Endometrium (tissue), 2 donors: Measurements from ENCODE around the gene MAP4K4.

Source experiments
- FAIRE-seq: peaks from 2 replicates; lab custom pipeline; 2012; peaks lifted over from hg19 to GRCh38; lab: Jason Lieb, UNC
- donor health status: control.
- donor health status: control.

Gene MAP4K4

DNA sequence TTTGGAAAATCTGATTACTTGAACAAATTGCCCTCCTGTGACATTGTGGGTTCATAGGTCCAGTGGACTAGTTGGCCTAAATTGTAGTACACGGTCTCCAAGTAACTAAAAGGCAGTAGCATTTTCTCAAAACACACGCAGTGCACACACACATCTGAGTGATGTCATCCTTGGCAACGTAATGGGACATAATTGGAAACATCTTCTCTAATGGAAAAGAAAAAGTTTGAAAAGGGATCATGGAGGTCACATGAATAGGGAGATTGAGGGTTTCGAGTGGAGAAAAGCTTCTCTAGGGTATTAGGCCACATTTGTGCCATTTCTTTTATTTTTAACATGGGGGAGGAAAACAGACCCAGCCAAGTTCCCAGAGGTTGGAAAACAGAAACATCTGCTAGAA, 93.3 kb downstream of the MAP4K4 start:
- FAIRE-seq: peak; percentile 91

DNA sequence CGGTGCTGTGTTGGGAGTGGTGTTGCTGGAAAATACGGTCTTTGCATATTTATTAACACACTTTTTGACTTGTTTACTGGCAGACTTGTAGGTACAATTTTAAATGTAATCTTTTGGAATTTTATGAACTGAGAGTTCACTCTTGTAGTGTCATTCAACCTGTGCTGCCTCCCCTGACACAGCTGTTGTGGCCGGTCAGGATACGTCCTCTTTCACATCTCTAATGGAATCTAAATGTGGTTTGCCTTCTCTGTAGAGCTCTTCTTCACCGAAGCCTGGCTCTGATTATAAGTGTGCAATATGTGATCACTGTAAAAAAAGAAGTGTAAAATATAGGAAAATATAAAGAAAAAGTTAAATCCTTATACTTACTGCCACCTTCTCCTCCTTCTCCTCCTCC, 94.7 kb downstream of the MAP4K4 start:
- no peak for FAIRE-seq

DNA sequence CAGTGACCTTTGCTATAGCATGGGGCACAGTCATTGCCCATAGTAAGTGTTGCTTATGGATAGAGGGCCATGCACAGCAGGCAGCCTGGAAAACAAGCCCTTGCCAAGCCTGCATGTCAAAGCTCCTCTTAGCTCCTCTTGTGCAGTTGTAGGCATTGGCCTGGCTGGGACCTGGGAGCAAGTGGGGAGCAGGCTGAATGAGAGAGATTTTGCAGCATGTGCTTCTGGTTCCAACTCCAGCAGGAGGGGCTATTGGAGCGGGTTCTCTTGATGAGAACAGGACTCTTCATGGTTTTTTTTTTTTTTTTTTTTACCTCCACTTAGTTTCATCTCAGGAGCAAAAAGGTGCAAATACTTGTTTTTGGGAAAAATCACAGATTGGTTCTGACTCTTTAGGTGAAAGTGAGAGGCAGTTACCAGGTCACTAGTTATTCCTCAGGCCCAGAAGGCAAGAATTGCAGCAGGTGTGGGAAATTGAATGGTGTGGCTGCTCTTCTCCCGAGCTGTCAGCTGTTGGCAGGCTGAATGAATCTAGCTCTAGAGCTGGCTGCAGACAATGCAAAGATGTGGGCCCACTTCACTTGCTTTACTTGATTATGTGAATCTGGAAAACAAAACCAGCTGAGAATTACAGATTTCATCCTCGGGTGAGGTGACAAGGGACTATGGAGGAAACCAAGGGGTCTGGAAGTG, 95.9 kb downstream of the MAP4K4 start:
- FAIRE-seq: no peak

DNA sequence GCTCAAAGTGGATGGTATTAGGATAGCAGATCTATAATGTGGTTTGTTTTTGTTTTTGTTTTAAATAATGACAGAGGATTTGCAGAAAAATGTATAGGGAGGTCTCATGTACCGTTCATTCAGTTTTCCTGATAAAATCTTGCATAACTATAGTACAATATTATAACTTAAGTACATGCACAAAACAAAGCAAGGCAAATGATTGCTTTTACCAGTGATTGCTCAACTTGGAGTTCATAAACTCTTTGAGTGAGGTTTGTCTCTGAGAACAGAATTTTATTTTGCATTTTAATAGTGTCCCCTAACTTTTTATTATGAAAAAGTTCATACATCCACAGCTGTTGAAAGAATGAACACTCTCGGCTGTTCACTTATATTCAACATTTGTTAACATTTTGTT, 96.6 kb downstream of the MAP4K4 start:
- peak; percentile 43 for FAIRE-seq

DNA sequence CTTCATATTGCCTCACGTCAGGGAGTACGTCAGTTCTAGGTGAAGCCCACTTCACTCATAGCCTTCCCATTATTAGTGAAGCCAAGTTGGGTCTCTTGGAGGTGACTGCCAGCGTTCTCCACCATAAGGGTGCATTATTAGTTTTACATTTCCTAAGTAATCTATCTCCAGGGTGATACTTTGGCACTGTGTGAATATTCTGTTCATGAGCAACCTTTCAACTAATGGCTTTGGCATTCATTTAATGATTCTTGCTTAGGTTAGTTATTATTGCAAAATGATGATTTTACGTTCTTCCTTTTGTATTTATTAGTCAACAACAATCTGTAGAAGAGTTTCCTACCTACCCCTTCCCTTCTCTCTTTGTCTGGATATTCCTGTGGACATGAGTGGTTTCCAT, 97.5 kb downstream of the MAP4K4 start:
- no peak for FAIRE-seq

DNA sequence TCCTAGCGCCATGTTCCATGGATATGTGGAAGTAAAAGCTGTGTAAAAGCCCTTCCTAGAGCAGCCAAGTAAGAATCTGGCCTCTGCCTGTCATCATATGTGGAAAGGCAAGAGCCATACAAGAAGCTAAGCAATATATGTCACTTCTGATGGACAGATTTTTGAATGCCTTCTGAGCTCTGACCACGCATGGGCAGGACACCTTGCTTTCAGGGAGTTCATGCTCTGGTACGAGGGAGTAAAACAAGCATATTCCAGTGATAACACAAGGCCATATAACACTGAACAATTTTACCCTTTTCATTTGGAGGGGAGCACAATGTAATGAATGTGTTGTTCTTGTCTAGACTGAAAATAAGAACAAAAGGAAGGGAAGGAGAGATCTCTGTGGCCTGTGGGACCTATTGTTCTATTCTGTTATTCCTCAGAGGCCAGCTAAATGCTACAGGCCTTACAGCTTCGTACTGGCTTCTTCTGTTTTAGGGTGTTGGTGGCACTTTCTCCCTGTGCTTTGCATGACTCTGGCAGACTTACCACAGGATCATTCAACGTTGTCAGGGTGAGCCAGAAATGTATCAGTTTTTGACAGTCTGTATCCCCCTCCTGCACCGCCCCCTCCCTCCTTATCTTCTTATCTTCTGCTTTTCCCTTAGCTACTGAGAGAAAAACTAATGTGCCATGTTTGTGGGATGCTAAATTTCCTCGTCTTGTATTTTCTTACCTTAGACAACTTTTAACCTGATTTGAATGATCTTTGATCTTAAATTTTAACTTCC, 99.5 kb downstream of the MAP4K4 start:
- FAIRE-seq: no peak

- no peak for FAIRE-seq
Measured at GRCh38 chr2:101801496-101801895, 104.0 kb downstream of the MAP4K4 start.

DNA sequence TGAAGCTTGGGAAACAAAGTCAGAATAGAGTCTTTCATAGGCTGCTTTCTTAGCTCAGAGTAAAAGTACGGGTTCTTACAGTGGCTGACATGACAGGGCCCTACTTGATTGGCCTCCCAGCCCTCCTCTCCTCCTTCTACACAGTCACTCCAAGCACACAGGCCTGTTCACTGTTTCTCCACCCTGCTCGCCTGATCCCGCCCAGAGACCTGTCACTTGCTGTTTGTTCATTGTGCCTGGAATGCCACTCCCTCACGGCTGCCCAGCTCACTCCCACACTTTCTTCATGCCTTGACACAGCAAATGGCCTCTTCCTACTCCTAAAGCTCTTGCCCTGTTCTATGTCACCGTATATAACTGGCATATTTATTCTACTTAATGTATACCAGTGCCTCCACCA, 104.8 kb downstream of the MAP4K4 start:
- no peak for FAIRE-seq

DNA sequence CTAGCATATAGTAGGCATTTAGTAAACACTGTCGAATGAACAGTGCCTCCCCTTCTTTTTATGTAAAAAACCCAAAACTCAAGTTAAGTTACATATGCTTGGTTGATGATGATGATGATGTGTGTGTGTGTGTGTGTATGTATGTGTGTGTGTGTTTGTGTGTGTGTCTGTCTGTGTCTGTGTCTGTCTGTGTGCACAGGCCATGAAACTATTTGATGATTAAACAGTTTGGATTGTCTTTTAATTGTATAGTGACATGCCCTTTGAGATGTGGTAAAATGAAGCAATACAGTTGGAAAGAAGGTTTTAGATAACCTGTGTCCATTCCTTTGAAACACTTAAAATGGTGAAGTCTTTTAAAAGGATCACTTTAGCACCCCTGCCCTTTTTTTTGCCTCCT, 105.6 kb downstream of the MAP4K4 start:
- no peak for FAIRE-seq

- FAIRE-seq: no peak
Measured at GRCh38 chr2:101803945-101804696, 106.6 kb downstream of the MAP4K4 start.

- FAIRE-seq: no peak
Measured at GRCh38 chr2:101805152-101806088, 107.9 kb downstream of the MAP4K4 start.

GRCh38 chr2:101806123-101806522, 108.6 kb downstream of the MAP4K4 start:
- no peak for FAIRE-seq

DNA sequence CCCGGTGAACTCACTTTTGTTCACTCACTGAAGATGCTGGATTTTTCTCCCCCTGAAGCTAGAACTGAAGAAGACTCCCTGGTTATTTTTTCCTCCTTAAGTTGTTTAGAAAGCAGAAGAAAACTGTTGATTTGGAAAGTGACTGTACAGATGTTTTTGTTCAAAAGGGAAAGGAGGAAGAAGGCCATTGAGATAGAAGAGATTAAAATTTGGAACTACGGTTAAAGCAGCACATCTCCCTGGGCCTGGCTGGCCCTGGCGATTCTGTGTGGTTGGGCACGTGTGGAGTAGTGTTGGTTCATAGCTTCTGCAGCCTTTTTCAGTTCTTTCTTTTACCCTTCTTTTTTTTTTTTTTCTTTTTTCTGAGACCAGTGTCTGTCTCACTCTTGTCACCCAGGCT, 109.2 kb downstream of the MAP4K4 start:
- no peak for FAIRE-seq

- FAIRE-seq: no peak
Measured at GRCh38 chr2:101807242-101807641, 109.7 kb downstream of the MAP4K4 start.

DNA sequence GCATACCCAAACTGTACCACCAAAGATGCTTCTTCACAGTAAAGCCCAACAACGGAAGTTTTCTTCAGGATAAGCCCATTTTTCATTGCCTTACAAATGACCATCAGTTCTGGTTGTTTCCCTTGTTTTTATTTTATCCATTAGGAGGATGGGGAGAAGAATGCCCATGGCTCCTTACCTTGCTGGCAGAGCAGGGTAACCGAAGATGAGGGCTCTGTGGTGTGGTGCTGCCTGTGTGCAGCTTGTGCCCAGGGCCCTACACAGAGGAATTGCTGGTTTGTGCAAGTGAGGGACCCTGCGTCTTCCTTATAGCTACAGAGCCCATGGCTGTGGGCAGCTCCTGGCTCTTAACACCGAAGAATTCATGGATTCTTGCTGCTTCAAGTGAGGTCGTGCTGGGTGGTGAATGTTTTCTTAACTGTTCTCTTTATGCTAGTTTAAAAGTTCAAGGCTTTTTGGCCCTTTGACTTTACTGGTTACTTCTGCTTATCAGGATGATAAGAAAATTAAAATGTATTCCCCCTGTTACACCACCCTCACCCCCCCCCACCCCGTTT, 110.6 kb downstream of the MAP4K4 start:
- no peak for FAIRE-seq

GRCh38 chr2:101809698-101810097, 112.2 kb downstream of the MAP4K4 start:
- no peak for FAIRE-seq

DNA sequence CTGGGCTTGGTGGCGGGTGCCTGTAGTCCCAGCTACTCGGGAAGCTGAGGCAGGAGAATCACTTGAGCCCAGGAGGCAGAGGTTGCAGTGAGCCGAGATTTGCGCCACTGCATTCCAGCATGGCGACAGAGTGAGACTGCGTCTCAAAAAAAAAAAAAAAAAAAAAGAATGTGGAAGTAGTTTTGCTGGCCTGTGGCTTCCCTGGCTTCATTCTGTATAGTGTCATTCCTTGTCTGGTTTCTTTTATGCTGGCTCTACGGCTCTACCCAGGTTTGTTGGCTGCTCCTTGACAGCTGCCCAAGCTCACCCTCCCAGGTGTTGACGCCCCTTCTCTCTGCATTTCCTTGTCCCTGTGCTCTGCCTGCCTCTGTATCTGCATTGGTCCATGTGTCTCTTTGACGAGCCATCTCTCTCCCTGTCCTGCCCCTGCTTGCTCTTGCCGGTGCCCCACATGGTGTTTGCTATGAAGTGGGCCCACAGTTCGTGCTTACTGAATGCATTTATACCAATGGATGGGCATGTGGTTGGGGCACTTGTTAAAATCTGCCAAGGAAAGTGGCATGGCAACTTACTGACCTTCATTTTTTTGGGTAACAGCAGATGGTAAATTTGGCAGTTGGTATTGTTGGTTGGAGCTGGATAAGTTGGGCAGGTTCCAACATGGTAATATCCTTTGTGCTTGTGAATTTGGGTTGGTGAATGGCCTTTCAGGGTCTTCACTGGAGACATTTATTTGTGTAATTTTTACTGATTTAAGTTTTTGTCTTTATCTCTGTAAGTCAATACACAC, 113.9 kb downstream of the MAP4K4 start:
- FAIRE-seq: no peak

DNA sequence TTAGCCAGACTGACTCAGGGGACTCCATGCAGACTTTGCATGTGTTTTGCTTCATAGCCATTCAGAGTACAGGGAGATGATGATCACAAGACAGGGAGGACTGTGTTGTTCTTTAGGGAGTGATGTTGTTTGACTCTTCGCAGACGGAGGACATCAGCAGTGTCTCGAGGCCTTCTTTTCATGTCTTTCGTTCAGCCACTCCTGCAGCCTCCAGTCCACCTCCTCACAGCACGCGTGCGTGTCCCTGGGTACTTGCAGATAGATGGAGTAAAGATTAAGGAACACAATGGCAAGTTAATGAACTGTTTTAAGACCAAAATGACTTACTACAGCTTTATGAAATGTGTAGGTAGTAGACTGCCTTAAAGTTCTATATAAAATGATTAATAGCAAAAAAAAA, 114.7 kb downstream of the MAP4K4 start:
- FAIRE-seq: no peak

DNA sequence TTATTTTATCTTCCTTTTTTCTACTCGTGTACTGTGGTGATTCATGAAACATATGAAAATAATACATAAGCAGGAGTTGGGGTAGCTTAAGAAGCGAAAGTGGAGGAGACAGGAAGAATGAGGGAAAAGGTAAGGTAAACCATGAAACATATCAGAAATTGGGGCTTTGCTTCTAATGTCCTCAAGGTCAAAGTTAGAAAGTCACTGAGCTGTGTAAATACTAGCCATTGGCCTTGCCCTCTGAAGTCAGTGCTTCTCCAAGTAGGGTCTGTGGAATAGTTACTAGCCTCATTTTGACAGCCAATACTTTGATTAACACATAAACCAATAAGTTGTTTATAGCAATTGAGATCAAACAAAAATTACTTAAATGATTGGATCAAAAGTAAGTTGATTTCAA, 117.2 kb downstream of the MAP4K4 start:
- FAIRE-seq: no peak

- FAIRE-seq: no peak
Measured at GRCh38 chr2:101815154-101815553, 117.6 kb downstream of the MAP4K4 start.
